VCaP (cell line): ENCODE measurements around the gene SZRD1.
"Not testable (repeated sequence)": the region's sequence is repeated elsewhere in the genome, so short reads cannot be mapped to it uniquely, and the experiment has no call there.

Experiments used
- H3K27ac ChIP-seq: fragments of 450-650 bp; 2 replicates; pipeline ENCODE4 v1.5.1; 2017
- CTCF ChIP-seq: fragments of 450-650 bp; conservative IDR thresholded peaks from 2 replicates; pipeline ENCODE4 v1.5.1; 2017; ENCODE audit warnings: mild to moderate bottlenecking, moderate library complexity

The SZRD1 gene

GRCh38 chr1:16352842-16353535 is 14.1 kb upstream of the SZRD1 start:
- H3K27ac ChIP-seq = peak overlapping the region; percentile 92
- no peak for TF ChIP-seq CTCF

GRCh38 chr1:16354619-16355018 is 12.4 kb upstream of the SZRD1 start:
- no peak for TF ChIP-seq CTCF
- H3K27ac ChIP-seq = no peak overlapping the region

- no peak overlapping the region for H3K27ac ChIP-seq
- TF ChIP-seq CTCF = no peak
Measured at GRCh38 chr1:16356867-16357266, 10.2 kb upstream of the SZRD1 start.

- not testable (repeated sequence) for H3K27ac ChIP-seq
Measured at GRCh38 chr1:16365146-16365498, 1.9 kb upstream of the SZRD1 start.

GRCh38 chr1:16367258-16367967 is 371 bp downstream of the SZRD1 start:
- H3K27ac ChIP-seq = peak overlapping the region; percentile 94
- 0 out of 2 replicates have a peak, but pooled peaks have one; percentile 10 for TF ChIP-seq CTCF

- TF ChIP-seq CTCF = no peak
- H3K27ac ChIP-seq = peak overlapping the region; percentile 94
Measured at GRCh38 chr1:16367968-16368890, 1.2 kb downstream of the SZRD1 start.

GRCh38 chr1:16369821-16370220 is 2.8 kb downstream of the SZRD1 start:
- TF ChIP-seq CTCF = no peak

More at GRCh38 chr1:16369821-16370220, 2.8 kb downstream of the SZRD1 start:
- no peak overlapping the region for H3K27ac ChIP-seq
